SK-N-SH (cell line): ENCODE measurements around the gene AIRE. TPM values are rescaled to one million over a fixed set of nuclear protein-coding genes. Genes with fewer than 3 reads are reported as not detected.

ENCODE experiments used
- CTCF ChIA-PET: fragments of 300-600, 350-600 bp; formaldehyde crosslinking; extraction: SDS; loops from one replicate; lab custom pipeline; 2021; lab: Yijun Ruan, JAX
- POLR2A ChIA-PET: fragments of 350-600 bp; sonication (Branson Sonifier 250); formaldehyde crosslinking; extraction: SDS; loops from one replicate; lab custom pipeline; 2020; ENCODE audit warnings: antibody characterized with exemption, inconsistent platforms; lab: Yijun Ruan, JAX
- DNase-seq: peaks from one replicate; pipeline ENCODE4 v3.0.0; 2012
- H2AFZ ChIP-seq: fragments of 200-600 bp; sonication (generic); 2 replicates; pipeline ENCODE4 v1.8.1; 2016; ENCODE audit warnings: antibody characterized with exemption, mild to moderate bottlenecking, low read depth
- H3F3A ChIP-seq: fragments of 200-600 bp; sonication (generic); replicated peaks from 2 replicates; pipeline ENCODE3; 2016; ENCODE audit warnings: antibody characterized with exemption, mild to moderate bottlenecking; ENCODE audit not compliant: insufficient read depth
- H3K27ac ChIP-seq, 2 experiments: fragments of 200-500 bp in 1 of 2; fragments of 200-600 bp in 1 of 2; sonication (Bioruptor generic) in 1 of 2; sonication (generic), shearing (Covaris generic) in 1 of 2; 2 replicates each; pipeline versions ENCODE4 v1.5.1 to v1.6.1; 2014 to 2016; ENCODE audit warnings: low read depth in 2 of 2, inconsistent platforms in 1 of 2, low read length in 1 of 2, mild to moderate bottlenecking in 1 of 2, mixed read lengths in 1 of 2
- H3K27me3 ChIP-seq: fragments of 200-600 bp; sonication (generic), shearing (Covaris generic); 2 replicates; pipeline ENCODE4 v1.6.1; 2016; ENCODE audit warnings: mixed run types; ENCODE audit not compliant: insufficient read depth
- H3K36me3 ChIP-seq, 2 experiments: fragments of 200-500 bp in 1 of 2; fragments of 200-600 bp in 1 of 2; sonication (Bioruptor generic) in 1 of 2; sonication (generic) in 1 of 2; replicated peaks in 1 of 2; 2 replicates each; pipeline versions ENCODE3 to v1.5.1; 2014 to 2016; ENCODE audit warnings: low read length in 1 of 2, mild to moderate bottlenecking in 1 of 2; ENCODE audit not compliant: insufficient read depth in 2 of 2, control insufficient read depth in 1 of 2
- H3K4me1 ChIP-seq, 2 experiments: fragments of 200-500 bp in 1 of 2; fragments of 200-600 bp in 1 of 2; sonication (Bioruptor generic) in 1 of 2; sonication (generic), shearing (Covaris generic) in 1 of 2; 2 replicates each; pipeline versions ENCODE4 v1.5.1 to v1.6.1; 2014 to 2016; ENCODE audit warnings: low read depth in 1 of 2, low read length in 1 of 2, mixed run types in 1 of 2; ENCODE audit not compliant: insufficient read depth in 2 of 2, control insufficient read depth in 1 of 2
- H3K4me2 ChIP-seq: fragments of 200-600 bp; sonication (generic), shearing (Covaris generic); 2 replicates; pipeline ENCODE4 v1.6.1; 2017; ENCODE audit warnings: mixed run types
- H3K4me3 ChIP-seq, 2 experiments: fragments of 200-500 bp in 1 of 2; fragments of 200-600 bp in 1 of 2; sonication (Bioruptor generic) in 1 of 2; sonication (generic), shearing (Covaris generic) in 1 of 2; 2 replicates each; pipeline versions ENCODE4 v1.5.1 to v1.8.1; 2014 to 2016; ENCODE audit warnings: low read depth in 2 of 2, inconsistent platforms in 1 of 2, low read length in 1 of 2, mild to moderate bottlenecking in 1 of 2, mixed read lengths in 1 of 2, moderate library complexity in 1 of 2
- H3K79me2 ChIP-seq: fragments of 200-600 bp; sonication (generic); 2 replicates; pipeline ENCODE4 v1.8.1; 2017; ENCODE audit warnings: mild to moderate bottlenecking; ENCODE audit not compliant: insufficient read depth
- H3K9ac ChIP-seq: fragments of 200-600 bp; sonication (generic); 2 replicates; pipeline ENCODE4 v1.6.1; 2017; ENCODE audit warnings: mixed run types
- H3K9me2 ChIP-seq: fragments of 200-600 bp; sonication (generic); 2 replicates; pipeline ENCODE4 v1.6.1; 2017; ENCODE audit warnings: mixed run types
- H3K9me3 ChIP-seq: fragments of 200-600 bp; sonication (generic); 2 replicates; pipeline ENCODE4 v1.6.1; 2017; ENCODE audit warnings: mixed run types, mild to moderate bottlenecking, moderate library complexity
- H4K20me1 ChIP-seq: fragments of 200-600 bp; sonication (generic); 2 replicates; pipeline ENCODE4 v1.6.1; 2017; ENCODE audit warnings: mild to moderate bottlenecking, mixed run types; ENCODE audit not compliant: insufficient read depth
- ELF1 ChIP-seq: IDR thresholded peaks from 2 replicates; pipeline ENCODE4 v1.4.0; 2012
- EZH2phosphoT487 ChIP-seq: fragments of 200-600 bp; sonication (generic); IDR thresholded peaks from 2 replicates; pipeline ENCODE4 v1.6.1; 2017; ENCODE audit warnings: low read depth, mixed run types, mild to moderate bottlenecking, antibody characterized with exemption, moderate library complexity, borderline replicate concordance
- FOXJ3 ChIP-seq: sonication (generic); formaldehyde crosslinking; IDR thresholded peaks from 2 replicates; pipeline ENCODE4 v1.5.1; 2020; ENCODE audit warnings: mild to moderate bottlenecking, missing genetic modification reagents
- IRF3 ChIP-seq: fragments of 150-350 bp; IDR thresholded peaks from 2 replicates; pipeline ENCODE4 v1.6.1; 2016; ENCODE audit warnings: mild to moderate bottlenecking, low read depth, low read length
- REST ChIP-seq: IDR thresholded peaks from 2 replicates; pipeline ENCODE4 v1.6.1; 2012; ENCODE audit warnings: mild to moderate bottlenecking, low read depth, low read length, moderate library complexity
- RFX5 ChIP-seq: IDR thresholded peaks from 2 replicates; pipeline ENCODE4 v1.6.1; 2012; ENCODE audit warnings: mild to moderate bottlenecking, improper control_type of control experiment, low read length
- SIN3A ChIP-seq: IDR thresholded peaks from 2 replicates; pipeline ENCODE4 v1.6.1; 2012; ENCODE audit warnings: low read depth, mild to moderate bottlenecking, low read length, moderate library complexity, borderline replicate concordance
- SMC3 ChIP-seq: IDR thresholded peaks from 2 replicates; pipeline ENCODE4 v1.6.1; 2012; ENCODE audit warnings: low read depth, low read length, improper control_type of control experiment
- TAF1 ChIP-seq: IDR thresholded peaks from 2 replicates; pipeline ENCODE4 v1.6.1; 2012; ENCODE audit warnings: low read depth, mild to moderate bottlenecking, low read length, moderate library complexity, borderline replicate concordance
- WGBS: methylation state at CpG from one replicate; pipeline ENCODE4 v1.1.6; 2017; ENCODE audit warnings: low lambda C conversion rate; 5-methylcytosine and 5-hydroxymethylcytosine counted together
- polyA plus RNA-seq, 3 experiments: library from polyadenylated mRNA; depleted of rRNA; stranded (reverse); fragments of >200 nt; gene quantifications; 2 replicates each; pipeline ENCODE4 v1.2.3, GENCODE V29; 2012

The AIRE gene
- polyA plus RNA-seq, 1 of the 3 experiments (the other 2 are of a cell fraction), result not detected

GRCh38 chr21:44321846-44322450 lies 36.3 kb downstream of the AIRE start (continued):
- TF ChIP-seq FOXJ3 (CRISPR knock-in tag) (no peak), TAF1 (no peak), IRF3 (no peak), EZH2phosphoT487 (no peak), SMC3 (no peak), SIN3A (no peak), REST (no peak)
- TF ChIP-seq, all 33 proteins: peak for 0

GRCh38 chr21:44322621-44323325 lies 37.1 kb downstream of the AIRE start:
- TF ChIP-seq SIN3A, result no peak
- TF ChIP-seq ELF1, result no peak
- TF ChIP-seq SMC3, result no peak
- TF ChIP-seq RFX5, result no peak
- TF ChIP-seq FOXJ3 (CRISPR knock-in tag), result no peak
- TF ChIP-seq TAF1, result no peak
- TF ChIP-seq EZH2phosphoT487, result no peak
- H3K4me3 ChIP-seq, result no peak overlapping the region
- CTCF ChIA-PET, result interaction anchor here (1.0 to 1.1 kb wide), 2 partner anchors 12 to 18 kb away, joined by 3 read pairs; no protein-coding TSS in a partner anchor
- H3K9ac ChIP-seq, result no peak overlapping the region
- H3K9me3 ChIP-seq, result no peaks in the 10 kb centered on the region
- no peak overlapping the region for H2AFZ ChIP-seq
- no peak for DNase-seq
- no peaks in the 10 kb centered on the region for H3K4me1 ChIP-seq
- peaks cover 0 to 57% of the 10 kb centered on the region in 2 experiments for H3K36me3 ChIP-seq
- WGBS, result 95% methylated on average over 17 of the region's 38 CpGs
- H3K27ac ChIP-seq, result no peak overlapping the region
- no peaks in the 10 kb centered on the region for H3K9me2 ChIP-seq
- H3K27me3 ChIP-seq, result no peaks in the 10 kb centered on the region
- no peaks in the 10 kb centered on the region for H3K79me2 ChIP-seq
- no peaks in the 10 kb centered on the region for H3F3A ChIP-seq
- POLR2A ChIA-PET, result no interaction called here
- H4K20me1 ChIP-seq, result no peaks in the 10 kb centered on the region
- H3K4me2 ChIP-seq, result no peak overlapping the region
